ENCODE measurements around the gene CAPN6. TPM values are rescaled to one million over a fixed set of nuclear protein-coding genes. Genes with fewer than 3 reads are reported as not detected.
A peak's percentile ranks its signal among the peaks of the same experiment; 100 is the strongest.

Gene CAPN6
- 3.1 to 4.1 TPM (median 4.0 TPM) in 3 replicates for total RNA-seq (2021)
- percentile 33 among the genes with signal in this experiment for Bru-seq, nascent RNA
- long read RNA-seq, experiment 1, transcript CAPN6-201 (13 exons, 3,568 nt), result major isoform, 18 of 20 reads
- long read RNA-seq, experiment 1, partial matches to known transcripts, result 2 of 20 reads
- long read RNA-seq, experiment 1, other reads (novel, unspliced or antisense), result 0 of 20 reads
- long read RNA-seq, experiment 2, partial matches to known transcripts, result 0 of 4 reads
- long read RNA-seq, experiment 2, other reads (novel, unspliced or antisense), result 4 of 4 reads
- long read RNA-seq, experiment 3, partial matches to known transcripts, result 0 of 3 reads
- long read RNA-seq, experiment 3, other reads (novel, unspliced or antisense), result 0 of 3 reads

DNA sequence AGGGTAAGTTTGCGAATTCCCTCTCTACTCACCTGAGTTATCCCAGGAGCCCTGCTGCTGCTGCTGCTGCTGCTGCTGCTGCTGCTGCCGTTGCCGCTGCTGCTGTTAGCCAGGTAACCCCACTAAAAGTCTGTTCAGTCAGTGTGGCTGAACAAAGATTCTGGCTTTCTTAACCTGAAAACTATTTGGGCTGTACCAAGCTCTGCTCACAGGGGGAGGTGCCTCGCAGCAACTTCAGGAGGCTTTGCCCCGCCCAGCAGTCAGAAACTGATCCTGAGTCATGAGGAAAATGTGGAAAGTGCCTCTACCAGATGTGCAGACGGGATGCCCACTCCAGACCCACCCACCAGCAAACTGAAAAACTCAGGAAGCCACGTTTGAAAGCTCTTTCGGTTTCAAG, at the start of gene CAPN6:
CAPN6 (minus strand) TSS at position 145 of the 400 bp plus-strand sequence. CDS start 6,547 bp downstream, outside the sequence.
- ATAC-seq (peak; percentile 91), DNase-seq (ENCODE audit: low spot score) (peak; percentile 37)
- peaks cover 9% of the 10 kb centered on the region for H3K27me3 Mint-ChIP-seq (ENCODE audit: low read depth)
- H3K9me3 Mint-ChIP-seq, result no peaks in the 10 kb centered on the region
- ChIA-PET POLR2A (no interaction called here), CTCF (no interaction called here)
- H3K4me3 Mint-ChIP-seq, result peak within 1 kb of the TSS; percentile 47
- peak within 1 kb of the TSS; percentile 50; the same call in 1 of the 2 replicates for H3K27ac Mint-ChIP-seq
- peaks cover 26% of the 10 kb centered on the region for H3K4me1 Mint-ChIP-seq
- no peaks in the 10 kb centered on the region for H3K36me3 Mint-ChIP-seq
- TF ChIP-seq, protein P1, sequence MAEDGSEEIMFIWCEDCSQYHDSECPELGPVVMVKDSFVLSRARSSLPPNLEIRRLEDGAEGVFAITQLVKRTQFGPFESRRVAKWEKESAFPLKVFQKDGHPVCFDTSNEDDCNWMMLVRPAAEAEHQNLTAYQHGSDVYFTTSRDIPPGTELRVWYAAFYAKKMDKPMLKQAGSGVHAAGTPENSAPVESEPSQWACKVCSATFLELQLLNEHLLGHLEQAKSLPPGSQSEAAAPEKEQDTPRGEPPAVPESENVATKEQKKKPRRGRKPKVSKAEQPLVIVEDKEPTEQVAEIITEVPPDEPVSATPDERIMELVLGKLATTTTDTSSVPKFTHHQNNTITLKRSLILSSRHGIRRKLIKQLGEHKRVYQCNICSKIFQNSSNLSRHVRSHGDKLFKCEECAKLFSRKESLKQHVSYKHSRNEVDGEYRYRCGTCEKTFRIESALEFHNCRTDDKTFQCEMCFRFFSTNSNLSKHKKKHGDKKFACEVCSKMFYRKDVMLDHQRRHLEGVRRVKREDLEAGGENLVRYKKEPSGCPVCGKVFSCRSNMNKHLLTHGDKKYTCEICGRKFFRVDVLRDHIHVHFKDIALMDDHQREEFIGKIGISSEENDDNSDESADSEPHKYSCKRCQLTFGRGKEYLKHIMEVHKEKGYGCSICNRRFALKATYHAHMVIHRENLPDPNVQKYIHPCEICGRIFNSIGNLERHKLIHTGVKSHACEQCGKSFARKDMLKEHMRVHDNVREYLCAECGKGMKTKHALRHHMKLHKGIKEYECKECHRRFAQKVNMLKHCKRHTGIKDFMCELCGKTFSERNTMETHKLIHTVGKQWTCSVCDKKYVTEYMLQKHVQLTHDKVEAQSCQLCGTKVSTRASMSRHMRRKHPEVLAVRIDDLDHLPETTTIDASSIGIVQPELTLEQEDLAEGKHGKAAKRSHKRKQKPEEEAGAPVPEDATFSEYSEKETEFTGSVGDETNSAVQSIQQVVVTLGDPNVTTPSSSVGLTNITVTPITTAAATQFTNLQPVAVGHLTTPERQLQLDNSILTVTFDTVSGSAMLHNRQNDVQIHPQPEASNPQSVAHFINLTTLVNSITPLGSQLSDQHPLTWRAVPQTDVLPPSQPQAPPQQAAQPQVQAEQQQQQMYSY (CRISPR knock-in tag; IDR thresholded peaks at IDR 0.05), result peak; percentile 88
- TF ChIP-seq, protein P2, sequence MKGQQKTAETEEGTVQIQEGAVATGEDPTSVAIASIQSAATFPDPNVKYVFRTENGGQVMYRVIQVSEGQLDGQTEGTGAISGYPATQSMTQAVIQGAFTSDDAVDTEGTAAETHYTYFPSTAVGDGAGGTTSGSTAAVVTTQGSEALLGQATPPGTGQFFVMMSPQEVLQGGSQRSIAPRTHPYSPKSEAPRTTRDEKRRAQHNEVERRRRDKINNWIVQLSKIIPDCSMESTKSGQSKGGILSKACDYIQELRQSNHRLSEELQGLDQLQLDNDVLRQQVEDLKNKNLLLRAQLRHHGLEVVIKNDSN (CRISPR knock-in tag; IDR thresholded peaks at IDR 0.05), result no peak

- peaks cover 47% of the 10 kb centered on the region for H3K27me3 Mint-ChIP-seq (ENCODE audit: low read depth)
Measured at GRCh38 chrX:111319451-111319850, 49.2 kb upstream of the CAPN6 start.

DNA sequence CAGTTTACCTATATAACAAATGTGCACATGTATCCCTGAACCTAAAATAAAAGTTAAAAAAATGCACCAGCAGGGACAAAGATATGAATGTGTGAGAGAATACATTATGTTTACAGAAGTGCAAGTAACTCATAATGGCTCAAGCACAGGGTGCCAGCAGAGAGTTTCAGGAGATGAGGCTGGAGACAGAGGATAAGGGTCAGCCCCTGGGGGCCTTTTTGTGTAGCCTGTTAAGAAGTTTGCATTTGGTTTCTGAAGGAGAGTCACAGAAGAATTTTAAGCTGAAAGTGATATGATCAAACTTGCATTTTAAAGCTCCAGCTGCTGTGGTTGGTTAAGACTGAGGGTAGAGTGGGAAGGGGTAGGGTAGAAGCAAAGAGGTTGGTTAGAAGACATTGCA, 48.6 kb upstream of the CAPN6 start:
- TF ChIP-seq, protein P1 (CRISPR knock-in tag; IDR thresholded peaks at IDR 0.05), result no peak
- TF ChIP-seq, protein P3, sequence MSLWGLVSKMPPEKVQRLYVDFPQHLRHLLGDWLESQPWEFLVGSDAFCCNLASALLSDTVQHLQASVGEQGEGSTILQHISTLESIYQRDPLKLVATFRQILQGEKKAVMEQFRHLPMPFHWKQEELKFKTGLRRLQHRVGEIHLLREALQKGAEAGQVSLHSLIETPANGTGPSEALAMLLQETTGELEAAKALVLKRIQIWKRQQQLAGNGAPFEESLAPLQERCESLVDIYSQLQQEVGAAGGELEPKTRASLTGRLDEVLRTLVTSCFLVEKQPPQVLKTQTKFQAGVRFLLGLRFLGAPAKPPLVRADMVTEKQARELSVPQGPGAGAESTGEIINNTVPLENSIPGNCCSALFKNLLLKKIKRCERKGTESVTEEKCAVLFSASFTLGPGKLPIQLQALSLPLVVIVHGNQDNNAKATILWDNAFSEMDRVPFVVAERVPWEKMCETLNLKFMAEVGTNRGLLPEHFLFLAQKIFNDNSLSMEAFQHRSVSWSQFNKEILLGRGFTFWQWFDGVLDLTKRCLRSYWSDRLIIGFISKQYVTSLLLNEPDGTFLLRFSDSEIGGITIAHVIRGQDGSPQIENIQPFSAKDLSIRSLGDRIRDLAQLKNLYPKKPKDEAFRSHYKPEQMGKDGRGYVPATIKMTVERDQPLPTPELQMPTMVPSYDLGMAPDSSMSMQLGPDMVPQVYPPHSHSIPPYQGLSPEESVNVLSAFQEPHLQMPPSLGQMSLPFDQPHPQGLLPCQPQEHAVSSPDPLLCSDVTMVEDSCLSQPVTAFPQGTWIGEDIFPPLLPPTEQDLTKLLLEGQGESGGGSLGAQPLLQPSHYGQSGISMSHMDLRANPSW (CRISPR knock-in tag; conservative IDR thresholded peaks at IDR 0.05; ENCODE audit: low read depth), result no peak
- Mint-ChIP-seq H3K36me3 (no peaks in the 10 kb centered on the region), H3K9me3 (no peaks in the 10 kb centered on the region), H3K27ac (no peak overlapping the region), H3K4me3 (no peak overlapping the region), H3K4me1 (no peaks in the 10 kb centered on the region), H3K27me3 (ENCODE audit: low read depth) (peaks cover 47% of the 10 kb centered on the region)
- DNase-seq (ENCODE audit: low spot score) (no peak), ATAC-seq (no peak)
- POLR2A ChIA-PET, result no interaction called here
- CTCF ChIA-PET, result no interaction called here

More at GRCh38 chrX:111319451-111319850, 49.2 kb upstream of the CAPN6 start:
- Mint-ChIP-seq H3K36me3 (no peaks in the 10 kb centered on the region), H3K4me3 (no peak overlapping the region), H3K9me3 (no peaks in the 10 kb centered on the region), H3K4me1 (no peaks in the 10 kb centered on the region), H3K27ac (no peak overlapping the region)
- ChIA-PET POLR2A (no interaction called here), CTCF (no interaction called here)
- TF ChIP-seq NFE2L1 (CRISPR knock-in tag; IDR thresholded peaks at IDR 0.05) (no peak), E2F4 (CRISPR knock-in tag; IDR thresholded peaks at IDR 0.05; ENCODE audit: borderline replicate concordance, low read depth) (no peak), IRF2 (CRISPR knock-in tag; IDR thresholded peaks at IDR 0.05; ENCODE audit: borderline replicate concordance, low read depth) (no peak), JUN (CRISPR knock-in tag; IDR thresholded peaks at IDR 0.05) (no peak), FOXP1 (CRISPR knock-in tag; IDR thresholded peaks at IDR 0.05; ENCODE audit: borderline replicate concordance) (no peak)
- TF ChIP-seq, protein P4, sequence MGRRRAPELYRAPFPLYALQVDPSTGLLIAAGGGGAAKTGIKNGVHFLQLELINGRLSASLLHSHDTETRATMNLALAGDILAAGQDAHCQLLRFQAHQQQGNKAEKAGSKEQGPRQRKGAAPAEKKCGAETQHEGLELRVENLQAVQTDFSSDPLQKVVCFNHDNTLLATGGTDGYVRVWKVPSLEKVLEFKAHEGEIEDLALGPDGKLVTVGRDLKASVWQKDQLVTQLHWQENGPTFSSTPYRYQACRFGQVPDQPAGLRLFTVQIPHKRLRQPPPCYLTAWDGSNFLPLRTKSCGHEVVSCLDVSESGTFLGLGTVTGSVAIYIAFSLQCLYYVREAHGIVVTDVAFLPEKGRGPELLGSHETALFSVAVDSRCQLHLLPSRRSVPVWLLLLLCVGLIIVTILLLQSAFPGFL (CRISPR knock-in tag; IDR thresholded peaks at IDR 0.05; ENCODE audit: borderline replicate concordance), result no peak
- ATAC-seq, result no peak
- DNase-seq (ENCODE audit: low spot score), result no peak

Data from WTC11 (cell line).